ENCODE data around the gene GOLGA6A. TPM values are rescaled to one million over a fixed set of nuclear protein-coding genes. Genes with fewer than 3 reads are reported as not detected.

The GOLGA6A gene, protein sequence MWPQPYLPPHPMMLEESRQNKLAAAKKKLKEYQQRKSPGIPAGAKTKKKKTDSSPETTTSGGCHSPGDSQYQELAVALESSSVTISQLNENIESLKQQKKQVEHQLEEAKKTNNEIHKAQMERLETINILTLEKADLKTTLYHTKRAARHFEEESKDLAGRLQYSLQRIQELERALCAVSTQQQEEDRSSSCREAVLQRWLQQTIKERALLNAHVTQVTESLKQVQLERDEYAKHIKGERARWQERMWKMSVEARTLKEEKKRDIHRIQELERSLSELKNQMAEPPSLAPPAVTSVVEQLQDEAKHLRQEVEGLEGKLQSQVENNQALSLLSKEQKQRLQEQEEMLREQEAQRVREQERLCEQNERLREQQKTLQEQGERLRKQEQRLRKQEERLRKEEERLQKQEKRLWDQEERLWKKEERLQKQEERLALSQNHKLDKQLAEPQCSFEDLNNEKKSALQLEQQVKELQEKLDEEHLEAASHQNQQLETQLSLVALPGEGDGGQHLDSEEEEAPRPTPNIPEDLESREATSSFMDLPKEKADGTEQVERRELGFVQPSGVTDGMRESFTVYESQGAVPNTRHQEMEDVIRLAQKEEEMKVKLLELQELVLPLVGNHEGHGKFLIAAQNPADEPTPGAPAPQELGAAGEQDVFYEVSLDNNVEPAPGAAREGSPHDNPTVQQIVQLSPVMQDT
- 0.07 to 0.14 TPM (median 0.11 TPM) in 4 of 5 replicates, not detected in the other for total RNA-seq (2022; extraction: Qiagen RNA extraction; ENCODE audit: low read depth)

DNA sequence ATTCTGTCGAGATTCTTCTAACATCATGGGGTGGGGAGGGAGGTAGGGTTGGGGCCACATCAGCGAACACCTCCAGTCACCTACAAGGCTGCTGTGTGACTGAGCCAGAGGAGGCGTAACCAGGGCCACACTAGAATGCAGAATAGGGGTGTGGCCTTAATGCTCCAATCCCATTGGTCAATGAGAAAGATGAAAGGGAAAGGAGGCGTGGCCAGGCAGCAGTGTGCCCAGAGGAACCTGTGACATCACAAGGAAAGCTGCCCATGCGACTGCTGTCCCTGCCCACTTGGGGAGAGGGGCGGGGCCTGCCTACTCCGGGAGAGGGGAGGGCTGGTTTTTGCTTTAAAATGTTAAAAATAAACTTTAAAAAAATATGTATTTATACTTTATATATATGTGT lies at the start of gene GOLGA6A:
Gene GOLGA6A, minus strand, starts transcription at position 101 of the 400 bp plus-strand sequence. Its CDS starts 41 bp downstream, at position 60.

DNA sequence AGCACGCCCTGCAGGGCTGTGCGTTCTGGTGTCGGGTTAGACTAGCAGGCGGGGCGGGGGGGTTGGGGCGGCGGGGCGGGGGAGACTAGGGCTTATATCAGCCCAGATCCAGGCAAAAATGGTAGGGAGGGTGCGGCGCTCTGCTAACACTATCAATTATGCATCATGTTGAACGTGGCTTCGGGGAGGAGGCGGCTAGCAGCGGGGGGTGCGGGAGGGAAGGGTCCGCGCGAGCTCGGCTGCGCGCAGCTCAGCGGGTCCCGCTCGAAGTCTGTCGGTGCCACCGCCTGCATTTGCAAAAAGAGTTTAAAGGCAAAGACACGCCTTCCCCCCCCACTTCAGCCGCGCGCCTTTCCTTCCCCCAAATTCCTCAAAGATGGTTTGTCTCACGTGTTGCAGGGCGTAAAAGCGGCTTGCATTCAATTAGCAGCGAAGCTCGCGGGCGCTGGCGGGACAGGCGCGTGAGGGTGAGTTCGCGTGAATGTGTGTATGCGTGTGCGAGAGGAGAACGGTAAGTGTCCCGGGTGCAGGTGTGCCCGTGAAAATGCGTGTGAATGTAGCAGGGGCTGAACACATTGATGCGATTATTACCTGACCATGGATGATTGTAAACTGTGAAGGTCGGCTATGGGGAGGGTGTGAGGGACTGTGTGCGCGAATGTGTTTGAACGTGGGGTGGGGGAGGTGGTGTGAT lies 48.0 kb upstream of the GOLGA6A start, which contains the start of gene ISLR2:
Gene ISLR2, plus strand, starts transcription at position 432 of the 694 bp plus-strand sequence. CDS start 2,169 bp downstream, outside the sequence.

Other genes starting within 250 kb of the GOLGA6A start
- gene TBC1D21, start 209.0 kb downstream of the GOLGA6A start, total RNA-seq (2022; extraction: Qiagen RNA extraction; ENCODE audit: low read depth) = not detected in 5 replicates
- gene LOXL1, start 156.1 kb downstream of the GOLGA6A start, total RNA-seq (2022; extraction: Qiagen RNA extraction; ENCODE audit: low read depth) = 0.28 to 0.72 TPM (median 0.43 TPM) in 5 replicates
- gene STOML1, start 90.3 kb downstream of the GOLGA6A start, total RNA-seq (2022; extraction: Qiagen RNA extraction; ENCODE audit: low read depth) = 9.6 to 12.9 TPM (median 12.0 TPM) in 5 replicates
- gene PML, start 87.8 kb downstream of the GOLGA6A start, total RNA-seq (2022; extraction: Qiagen RNA extraction; ENCODE audit: low read depth) = 10.7 to 15.4 TPM (median 14.8 TPM) in 5 replicates
- 0.13 to 0.27 TPM (median 0.15 TPM) in 5 replicates for gene ISLR2, start 48.0 kb upstream of the GOLGA6A start, total RNA-seq (2022; extraction: Qiagen RNA extraction; ENCODE audit: low read depth)
- 0.14 to 0.44 TPM (median 0.38 TPM) in 5 replicates for gene ISLR, start 91.2 kb upstream of the GOLGA6A start, total RNA-seq (2022; extraction: Qiagen RNA extraction; ENCODE audit: low read depth)
- 51.0 to 75.4 TPM (median 63.6 TPM) in 5 replicates for gene STRA6, start 120.2 kb upstream of the GOLGA6A start, total RNA-seq (2022; extraction: Qiagen RNA extraction; ENCODE audit: low read depth)
- gene CCDC33, start 153.8 kb upstream of the GOLGA6A start, total RNA-seq (2022; extraction: Qiagen RNA extraction; ENCODE audit: low read depth) = 5.8 to 7.8 TPM (median 6.1 TPM) in 5 replicates

Data from A549 treated with CpdA at 1 μM for 4 hours (cell line).